NCI-H146 treated with DMSO at 0.1 percent for 48 hours (cell line): ENCODE results near the gene CSNK1D.
A peak's percentile ranks its signal among the peaks of the same experiment; 100 is the strongest.

Source experiments
- DNase-seq: peaks from one replicate; lab custom pipeline; 2025; ENCODE audit not compliant: unreplicated experiment; lab: John Stamatoyannopoulos, UW

CSNK1D gene

DNA sequence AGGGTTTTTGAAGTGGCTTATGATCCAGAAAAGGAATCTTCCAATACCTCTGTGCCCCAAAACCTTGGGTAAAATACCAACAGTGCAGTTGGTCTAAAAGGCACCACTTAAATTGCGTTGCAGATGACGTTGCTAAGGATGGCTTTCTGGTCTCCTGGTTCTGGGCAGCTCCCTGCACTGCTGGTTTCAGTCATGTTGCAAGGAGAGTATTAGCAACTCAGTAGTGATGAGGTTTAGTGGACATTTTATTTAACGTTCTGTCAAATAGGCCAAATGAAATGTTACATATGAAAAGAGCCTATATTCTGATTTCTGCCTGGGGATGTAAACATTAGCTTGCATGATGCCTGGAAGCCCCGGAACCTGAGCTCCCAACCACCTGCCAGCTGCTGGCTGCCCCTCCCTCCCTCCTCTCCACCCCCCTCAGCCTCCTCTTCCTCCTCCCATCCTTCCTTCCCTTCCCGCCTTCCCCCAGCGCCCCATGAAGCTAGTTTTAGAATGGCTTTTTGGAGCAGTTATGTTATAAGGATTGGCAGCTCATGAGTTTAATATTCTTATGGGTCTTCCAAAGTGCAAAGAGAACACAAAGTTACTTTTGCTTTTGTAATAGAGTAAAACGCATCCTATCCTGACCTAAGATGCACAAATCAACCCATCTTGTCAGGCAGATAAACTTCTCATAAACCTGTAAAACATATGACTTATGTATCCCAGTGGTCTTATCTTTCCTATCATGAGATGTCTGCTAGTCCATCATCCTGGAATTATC lies 23.2 kb upstream of the CSNK1D start:
- DNase-seq = peak; percentile 13

DNA sequence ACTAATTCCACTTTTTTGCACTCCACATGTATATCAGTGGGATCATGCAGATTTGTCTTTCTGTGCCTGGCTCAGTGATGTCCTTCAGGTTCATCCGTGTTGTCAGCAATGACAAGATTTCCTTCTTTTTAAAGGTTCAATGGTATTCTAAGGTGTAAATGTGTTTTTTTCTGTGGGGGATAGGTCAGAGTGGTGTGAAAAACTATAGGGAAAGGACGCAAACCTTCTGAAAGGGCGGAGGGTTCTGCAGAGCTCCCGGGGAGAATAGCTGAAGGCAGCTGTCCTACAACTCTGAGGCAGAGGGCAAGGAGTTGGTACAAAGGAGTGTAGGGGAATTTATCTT lies 21.9 kb upstream of the CSNK1D start:
- DNase-seq = no peak

DNA sequence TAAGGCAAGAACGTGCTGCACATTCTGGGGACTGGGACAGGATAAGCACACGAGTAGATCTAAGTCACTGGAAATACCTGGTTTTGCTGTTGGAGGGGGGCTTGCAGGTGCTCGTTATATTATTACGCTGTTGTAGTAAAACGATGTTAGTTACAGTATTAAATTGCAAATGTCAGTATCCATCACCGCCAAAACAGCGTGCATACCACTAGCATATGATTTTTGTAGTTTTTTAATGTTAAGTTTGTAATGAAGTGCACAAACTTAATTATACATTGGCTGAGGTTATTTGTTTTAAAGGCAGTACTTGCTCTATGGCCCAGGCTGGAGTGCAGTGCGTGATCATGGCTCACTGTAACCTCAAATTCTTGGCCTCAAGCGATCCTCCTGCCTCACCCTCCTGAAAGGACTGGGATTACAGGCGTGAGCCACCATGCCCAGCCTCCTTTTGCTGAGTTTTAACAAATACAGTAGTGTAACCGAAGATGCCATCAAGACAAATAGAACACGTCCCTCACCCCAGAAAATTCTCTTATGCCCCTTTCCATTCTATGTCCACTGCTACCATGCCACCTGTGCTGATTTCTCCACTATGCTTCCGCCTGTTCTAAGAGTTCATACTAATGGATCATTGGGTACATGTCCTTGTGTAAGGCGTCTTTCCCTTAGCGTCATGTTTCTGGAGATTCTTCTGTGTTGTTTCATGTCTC lies 20.7 kb upstream of the CSNK1D start:
- no peak for DNase-seq

DNA sequence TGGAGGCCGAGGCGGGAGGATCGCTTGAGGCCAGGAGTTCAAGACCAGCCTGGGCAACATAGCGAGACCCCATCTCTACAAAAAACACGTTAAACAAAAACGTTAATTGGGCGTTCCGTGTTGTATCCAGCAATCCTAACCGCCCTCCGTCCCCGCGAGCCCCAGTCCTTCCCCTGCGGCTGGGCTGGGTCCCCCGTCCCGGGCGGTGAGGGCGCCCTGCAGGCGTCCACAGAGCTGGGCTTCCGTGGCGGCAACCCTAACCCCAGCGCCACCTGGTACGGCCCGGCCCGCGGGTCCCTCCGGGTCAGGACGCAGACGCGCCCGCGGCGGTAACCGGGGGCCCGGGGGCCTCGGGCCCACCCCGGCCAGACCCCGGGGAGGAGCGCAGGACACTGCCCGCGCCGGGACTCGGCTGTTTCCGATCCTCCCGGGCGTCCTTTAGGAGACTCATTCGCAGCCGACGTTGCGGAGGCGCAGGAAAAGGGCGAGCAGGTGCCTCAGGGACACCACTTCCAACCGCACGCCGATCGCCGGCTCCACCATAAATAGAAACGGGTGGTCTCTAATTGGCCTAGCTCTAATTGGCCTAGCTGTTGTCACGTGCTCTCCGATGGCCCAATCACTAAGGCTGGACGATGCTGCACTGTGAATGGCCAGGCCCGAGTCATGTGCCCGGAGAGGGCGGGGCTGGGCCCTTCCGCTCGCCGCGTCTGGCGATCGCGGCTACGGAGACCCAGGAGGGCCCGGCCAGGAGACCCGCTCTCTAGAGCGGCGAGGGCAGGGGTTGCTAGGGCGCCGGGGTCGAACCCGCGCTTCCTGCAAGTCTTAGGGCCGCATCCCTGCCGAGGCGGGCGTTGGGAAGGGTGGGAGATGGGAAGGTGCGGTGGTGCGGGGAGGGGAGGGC lies 19.0 kb upstream of the CSNK1D start:
- peak; percentile 99 for DNase-seq

DNA sequence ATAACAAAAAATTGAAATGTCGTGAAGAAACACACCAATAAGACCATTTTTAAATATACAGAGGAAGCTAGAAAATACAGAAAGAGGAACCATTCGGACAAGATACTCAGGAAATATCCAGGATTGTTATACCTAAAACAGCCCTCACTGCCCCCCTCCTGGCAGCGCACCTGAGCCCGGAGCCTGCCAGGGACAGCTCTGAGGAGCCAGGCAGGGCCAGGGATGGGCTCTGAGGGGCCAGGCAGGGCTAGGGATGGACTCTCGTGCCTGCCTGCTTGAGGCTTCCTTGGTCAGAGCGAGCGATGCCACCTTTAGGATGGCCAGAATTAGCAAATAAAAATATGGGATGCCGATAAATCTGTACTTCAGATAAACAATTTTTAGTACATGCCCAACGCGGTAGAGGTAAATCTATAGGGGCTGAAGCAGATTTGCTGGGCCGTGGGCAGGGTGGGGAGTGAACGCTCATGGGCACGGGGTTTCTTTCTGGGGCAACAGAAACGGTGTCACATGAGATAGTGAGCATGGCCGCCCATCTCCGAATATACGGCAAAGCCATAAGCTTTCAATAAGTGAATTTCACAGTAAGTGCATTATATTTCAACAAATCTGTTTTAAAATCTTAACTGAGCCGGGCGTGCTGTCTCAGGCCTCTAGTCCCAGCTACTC lies 18.2 kb upstream of the CSNK1D start:
- DNase-seq = no peak

DNA sequence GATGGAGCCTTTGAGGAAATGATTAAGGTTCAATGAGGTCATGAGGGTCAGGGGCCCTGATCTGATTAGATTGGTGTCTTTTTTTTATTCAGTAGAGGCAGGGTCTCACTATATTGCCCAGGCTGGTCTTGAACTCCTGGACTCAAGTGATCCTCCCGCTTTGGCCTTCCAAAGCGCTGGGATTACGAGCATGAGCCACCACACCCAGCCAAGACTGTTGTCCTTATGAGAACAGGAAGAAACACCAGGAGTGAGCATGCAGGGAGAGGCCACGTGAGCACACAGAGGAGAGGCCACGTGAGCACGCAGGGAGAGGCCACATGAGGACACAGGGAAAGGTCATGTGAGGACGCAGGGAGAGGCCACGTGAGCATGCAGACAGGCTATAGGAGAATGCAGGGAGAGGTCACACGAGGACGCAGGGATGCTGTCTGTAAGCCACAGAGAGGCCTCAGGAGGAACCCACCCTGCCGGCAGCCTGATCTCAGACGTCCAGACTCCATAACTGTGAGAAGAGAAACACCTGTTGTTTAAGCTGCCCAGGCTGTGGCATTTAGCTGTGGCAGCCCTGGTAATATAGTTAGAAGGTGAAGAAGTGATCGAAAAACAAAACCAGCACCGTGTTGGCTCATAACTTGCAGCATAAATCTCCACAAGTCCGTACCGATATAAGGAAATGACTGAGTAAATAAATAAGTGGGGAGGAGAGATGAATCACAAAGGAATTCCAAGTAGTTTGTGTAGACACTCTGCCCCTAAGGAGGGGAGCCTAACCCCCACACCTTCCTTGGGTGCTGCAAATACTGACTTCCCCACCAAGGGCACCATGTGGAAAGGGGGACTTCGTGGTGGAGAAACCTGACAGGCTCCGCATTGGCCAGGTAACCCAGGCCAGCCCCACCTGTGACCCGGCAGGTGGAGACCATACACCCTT lies 14.6 kb upstream of the CSNK1D start:
- peak; percentile 21 for DNase-seq

DNA sequence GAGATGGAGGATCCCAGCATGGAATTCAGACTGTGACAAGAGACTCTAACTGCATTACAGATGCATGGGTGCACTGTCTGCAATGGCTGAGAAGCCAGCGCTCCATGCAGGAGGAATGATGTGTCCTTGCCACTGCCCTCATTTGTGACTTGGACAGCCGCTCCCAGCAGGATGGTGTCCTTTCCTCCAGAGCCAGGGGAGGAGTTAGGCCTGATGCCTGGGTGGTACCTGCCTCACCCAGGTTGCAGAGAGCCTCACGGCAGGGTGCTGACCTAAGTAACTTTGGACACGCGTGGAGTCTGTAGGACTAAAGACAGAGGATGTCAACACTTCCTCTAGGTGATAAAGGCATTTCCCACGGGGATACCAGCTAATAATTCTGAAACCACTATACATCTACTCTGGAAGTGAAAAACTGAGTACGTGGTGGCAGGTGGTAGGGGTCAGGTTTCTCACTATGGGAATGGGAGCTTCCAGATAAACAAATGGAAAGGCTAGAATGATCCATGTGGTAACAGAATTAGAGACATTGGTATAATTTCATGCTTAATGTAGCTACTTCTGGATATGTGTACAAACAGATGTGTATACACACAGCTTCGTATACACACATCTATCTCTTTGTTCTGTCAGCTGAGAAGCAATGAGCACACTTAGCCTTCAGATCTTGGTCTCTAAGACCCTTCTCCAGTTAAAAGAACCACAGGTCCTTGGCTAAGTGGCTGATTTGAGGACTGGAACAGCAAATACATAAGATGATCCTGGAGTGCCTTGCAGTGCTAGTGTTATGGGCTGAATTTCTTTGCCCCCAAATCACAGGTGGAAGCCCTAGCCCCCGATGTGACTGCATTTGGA lies 13.7 kb upstream of the CSNK1D start:
- no peak for DNase-seq

DNA sequence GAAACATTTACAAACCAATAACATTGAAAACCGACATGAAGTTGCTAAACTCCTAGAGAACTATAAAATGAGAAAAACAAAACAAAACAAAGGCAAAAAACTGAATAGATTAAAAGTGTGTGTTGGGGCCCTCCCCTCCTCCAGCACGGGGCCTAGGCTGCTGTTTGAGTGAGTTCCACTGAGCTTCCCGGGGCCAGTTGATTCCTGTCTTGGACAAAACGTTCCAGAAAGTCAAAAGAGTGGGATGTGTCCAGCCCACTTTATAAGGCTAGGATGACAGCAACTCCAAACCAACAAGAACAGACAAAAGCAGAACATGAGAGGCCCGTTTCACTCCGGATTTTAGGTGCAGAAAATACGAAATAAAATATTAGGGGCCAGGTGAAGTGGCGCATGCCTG lies 11.6 kb upstream of the CSNK1D start:
- DNase-seq = no peak

DNA sequence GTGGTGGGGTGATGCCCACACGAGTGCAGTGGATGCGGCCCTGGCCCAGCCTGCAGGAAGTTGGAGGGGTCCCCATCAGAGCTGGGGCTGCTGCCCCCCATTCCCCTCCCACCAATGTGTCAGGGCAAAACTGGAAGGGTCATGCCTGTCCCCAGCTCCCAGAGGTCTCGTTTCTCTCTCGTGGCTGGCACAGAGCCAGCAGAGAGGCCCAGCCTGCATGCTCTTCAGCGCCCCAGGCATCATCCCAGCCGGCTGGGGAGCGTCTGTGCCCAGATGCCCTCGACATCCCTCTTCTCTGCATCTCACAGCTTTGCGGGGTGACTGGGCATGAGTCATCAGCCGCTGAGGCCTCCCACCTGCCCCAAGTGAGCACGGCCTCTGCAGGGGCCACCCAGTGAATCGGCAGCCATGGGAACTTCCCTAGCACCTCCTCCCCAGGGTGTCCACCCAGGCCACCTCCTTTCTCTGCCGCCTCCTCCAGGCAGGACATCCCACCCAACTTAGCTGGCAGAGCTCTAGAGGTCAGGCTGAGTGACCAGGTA lies 9.8 kb upstream of the CSNK1D start:
- no peak for DNase-seq

DNA sequence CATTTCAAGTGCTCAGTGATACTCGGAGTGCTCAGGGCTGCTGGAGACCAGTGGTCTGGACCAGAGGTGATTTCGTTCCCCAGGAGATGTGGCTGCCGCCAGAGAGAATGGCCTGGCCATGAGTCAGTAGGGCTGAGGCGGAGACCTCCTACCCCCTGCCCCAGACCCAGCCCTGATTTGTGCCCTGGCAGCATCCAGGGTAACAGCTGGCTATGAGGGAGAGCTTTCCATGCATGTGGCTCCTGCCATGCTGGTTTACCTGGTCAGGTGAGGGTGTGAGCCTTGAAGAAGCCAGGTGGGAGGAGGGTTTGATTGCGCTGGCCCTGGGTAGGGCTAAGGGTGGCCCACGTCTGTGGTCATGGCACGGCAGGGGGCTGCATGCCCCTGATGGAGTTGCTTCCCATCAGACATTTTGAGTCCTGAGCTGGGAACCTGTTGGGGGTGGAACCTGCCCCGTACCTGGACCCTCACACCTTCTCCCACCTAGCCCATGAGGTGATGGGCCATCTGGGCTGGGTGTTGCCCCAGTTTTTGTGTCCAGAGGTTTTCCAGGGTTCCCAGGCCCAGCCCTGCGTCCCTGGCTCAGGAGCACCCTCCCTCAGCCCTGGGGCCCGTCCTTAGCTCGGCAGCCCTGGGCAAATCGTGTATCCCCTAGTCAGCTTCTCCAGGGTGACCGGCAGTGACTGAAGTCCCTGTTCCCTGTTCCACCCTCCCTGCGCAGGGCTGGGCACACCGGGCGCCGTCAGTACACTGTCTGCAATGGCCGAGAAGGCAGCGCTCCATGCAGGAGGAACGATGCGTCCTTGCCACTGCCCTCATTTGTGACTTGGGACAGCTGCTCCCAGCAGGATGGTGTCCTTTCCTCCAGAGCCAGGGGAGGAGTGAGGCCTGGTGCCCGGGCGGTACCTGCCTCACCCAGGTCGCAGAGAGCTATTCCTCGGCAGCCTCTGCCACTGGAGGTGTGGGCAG lies 9.0 kb upstream of the CSNK1D start:
- no peak for DNase-seq

DNA sequence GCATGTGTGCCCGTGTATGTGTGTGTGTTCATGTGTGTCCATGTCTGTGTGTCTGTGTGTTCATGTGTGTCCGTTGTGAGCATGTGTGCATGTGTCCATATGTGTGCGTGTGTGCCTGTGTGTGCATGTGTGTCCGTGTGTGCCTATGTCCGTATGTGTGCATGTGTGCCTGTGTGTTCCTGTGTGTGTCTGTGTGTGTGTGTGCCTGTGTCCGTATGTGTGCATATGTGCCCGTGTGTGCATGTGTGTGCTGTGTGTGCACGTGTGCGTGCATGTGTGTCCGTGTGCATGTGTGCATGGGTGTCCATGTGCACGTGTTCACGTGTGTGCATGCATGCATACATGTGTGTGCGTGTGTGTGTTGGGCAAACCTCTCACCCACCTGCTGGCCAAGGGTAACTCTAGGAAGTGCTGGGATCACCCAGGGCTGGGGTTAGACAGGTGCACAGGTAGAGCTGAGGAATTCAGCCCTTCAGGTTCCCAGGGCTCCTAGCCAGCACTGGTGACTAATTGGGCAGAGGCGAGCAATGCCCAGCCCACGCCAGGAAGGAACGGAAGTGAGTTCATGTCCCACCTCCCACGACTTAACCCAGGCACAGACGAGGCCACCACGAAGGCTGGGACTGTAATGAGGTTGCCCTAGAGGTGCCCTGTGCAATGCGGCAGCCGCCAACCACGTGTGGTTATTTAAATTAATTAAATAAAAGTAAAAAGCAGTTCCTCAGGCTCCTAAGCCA lies 8.2 kb upstream of the CSNK1D start:
- DNase-seq = no peak

DNA sequence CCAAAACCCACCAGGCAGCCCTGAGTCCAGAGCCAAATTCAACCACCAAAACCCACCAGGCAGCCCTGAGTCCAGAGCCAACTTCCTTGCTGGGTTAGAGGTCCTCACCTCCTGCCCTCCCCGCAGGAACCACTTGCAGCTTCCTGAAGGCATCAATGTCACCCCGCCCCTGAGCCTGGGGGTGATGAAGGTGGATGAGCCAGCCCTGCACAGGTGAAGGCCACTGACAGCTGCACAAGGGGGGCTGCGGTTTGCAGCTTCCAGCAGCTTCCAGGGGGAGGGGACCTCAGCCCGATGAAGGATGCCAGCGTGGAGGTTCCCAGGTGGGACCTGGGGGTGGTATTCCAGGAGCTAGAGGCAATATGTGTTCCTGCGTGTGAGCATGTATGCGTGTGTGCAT lies 7.6 kb upstream of the CSNK1D start:
- DNase-seq = no peak

DNA sequence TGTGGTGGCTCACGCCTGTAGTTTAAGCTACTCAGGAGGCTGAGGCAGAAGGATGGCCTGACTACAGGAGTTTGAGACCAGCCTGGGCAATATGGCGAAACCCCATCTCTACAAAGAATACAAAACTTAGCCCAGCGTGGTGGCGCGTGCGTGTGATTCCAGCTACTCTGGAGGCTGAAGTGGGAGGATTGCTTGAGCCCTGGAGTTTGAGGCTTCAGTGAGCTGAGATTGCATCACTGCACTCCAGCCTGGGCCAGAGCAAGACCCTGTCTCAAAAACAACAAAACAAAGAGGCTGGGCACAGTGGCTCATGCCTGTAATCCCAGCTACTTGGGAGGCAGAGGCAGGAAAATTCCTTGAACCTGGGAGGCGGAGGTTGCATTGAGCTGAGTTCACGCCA lies 7.0 kb upstream of the CSNK1D start:
- DNase-seq = no peak

DNA sequence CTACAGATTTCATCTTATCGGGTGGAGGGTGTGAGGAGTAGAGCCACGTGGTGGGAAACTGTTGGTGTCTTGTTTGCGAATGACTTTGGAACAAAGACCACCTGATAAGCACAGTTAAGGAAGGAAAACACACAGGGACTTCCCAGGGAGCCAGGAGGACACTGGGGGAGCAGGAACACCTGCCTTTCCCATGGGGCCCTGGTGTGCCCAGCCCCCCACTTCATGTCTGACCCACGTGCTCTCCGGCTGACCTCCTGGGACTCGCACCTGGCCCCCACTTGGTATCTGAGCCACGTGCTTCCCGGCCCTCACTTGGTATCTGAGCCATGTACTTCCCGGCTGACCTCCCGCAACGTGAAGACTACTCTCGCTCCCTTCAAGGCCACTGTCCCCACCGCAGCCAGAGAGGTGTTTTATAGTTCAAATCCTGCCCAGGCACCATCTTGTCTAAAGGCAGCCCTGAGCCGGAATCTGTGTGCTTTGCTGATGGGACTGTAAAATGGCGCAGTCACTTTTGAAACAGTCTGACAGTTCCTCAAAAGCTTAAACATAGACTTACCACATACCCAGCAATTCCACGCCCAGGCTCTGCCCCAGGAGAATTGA lies 5.4 kb upstream of the CSNK1D start:
- DNase-seq = peak; percentile 85

DNA sequence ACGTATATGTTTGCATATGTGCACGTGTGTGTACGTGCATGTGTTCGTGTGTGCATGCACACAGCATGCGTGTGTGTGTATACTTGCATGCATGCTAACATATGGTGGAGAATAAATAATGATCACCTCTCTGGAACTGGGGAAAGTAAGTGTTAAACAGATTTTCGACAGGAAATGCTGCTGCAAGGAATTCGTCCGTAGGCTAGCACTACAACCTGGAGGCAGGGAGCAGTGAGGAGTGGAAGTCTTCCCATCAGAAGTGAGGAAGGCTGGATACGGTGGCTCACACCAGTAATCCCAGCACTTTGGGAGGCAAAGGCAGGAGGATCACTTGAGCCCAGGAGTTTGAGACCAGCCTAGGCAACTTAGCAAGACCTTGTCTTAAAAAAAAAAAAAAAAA lies 4.8 kb upstream of the CSNK1D start:
- DNase-seq = no peak

DNA sequence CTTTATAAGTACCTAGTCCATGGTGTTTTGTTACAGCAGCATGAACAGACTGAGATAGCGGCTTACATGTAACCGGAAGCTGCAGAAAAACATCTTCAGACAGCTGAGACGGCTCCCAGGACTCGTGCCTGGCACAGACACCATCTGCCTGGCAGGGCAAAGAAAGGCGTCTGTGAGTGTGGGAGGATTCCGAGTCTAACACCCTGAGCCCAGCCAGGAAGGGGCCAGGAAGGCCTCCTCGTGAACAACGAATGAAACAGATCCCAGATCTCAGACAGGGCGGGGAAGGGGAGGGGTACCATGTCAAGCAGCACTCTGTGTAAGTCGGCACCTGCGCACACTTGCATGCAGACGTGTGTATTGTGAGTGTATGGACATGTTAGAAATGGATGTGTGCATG lies 4.4 kb upstream of the CSNK1D start:
- no peak for DNase-seq

DNA sequence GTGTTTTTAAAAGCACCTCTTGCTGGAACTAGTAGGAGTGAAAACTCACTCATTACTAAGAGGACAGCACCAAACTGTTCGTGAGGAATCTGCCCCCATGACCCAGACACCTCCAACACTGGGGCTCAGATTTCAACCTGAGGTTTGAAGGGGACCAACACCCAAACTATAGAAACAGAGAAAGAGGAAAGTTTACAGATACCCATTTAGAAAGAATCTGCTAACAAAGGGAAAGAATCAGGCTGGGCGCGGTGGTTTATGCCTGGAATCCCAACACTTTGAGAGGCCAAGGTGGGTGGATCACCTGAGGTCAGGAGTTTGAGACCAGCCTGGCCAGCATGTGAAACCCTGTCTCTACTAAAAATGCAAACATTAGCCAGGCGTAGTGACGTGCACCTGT lies 3.4 kb upstream of the CSNK1D start:
- DNase-seq = no peak
